Measurements from ENCODE around the gene ITSN2. TPM values are rescaled to one million over a fixed set of nuclear protein-coding genes. Genes with fewer than 3 reads are reported as not detected.

ITSN2 gene
- total RNA-seq, 1 experiment from 2014 or later = 21.9 TPM

GRCh38 chr2:24158131-24158530 lies 202.2 kb downstream of the ITSN2 start:
- H3K27me3 ChIP-seq (ENCODE audit: low read length) = no peaks in the 10 kb centered on the region
- H3K9ac ChIP-seq (ENCODE audit: low read length) = no peak overlapping the region
- CTCF ChIA-PET = no interaction called here
- no peak overlapping the region for H3K27ac ChIP-seq (ENCODE audit: low read length)
- intact Hi-C loops (cut with micrococcal nuclease) = no loop called here
- ATAC-seq (no peak), DNase-seq (no peak)
- no peaks in the 10 kb centered on the region for H4K20me1 ChIP-seq (ENCODE audit: low read length)
- no peak overlapping the region for H2AFZ ChIP-seq (ENCODE audit: low read length)
- BruUV-seq (replicated peaks) = no TSS peak
- POLR2A ChIA-PET (ENCODE audit: unreplicated experiment) = no interaction called here
- H3K79me2 ChIP-seq (ENCODE audit: low read length) = no peaks in the 10 kb centered on the region
- H3K4me3 ChIP-seq (ENCODE audit: low read length) = no peak overlapping the region
- no peaks in the 10 kb centered on the region for H3K9me2 ChIP-seq (replicated peaks; ENCODE audit: low read length)
- H3K4me2 ChIP-seq (ENCODE audit: low read length) = no peak overlapping the region
- no peaks in the 10 kb centered on the region for H3K36me3 ChIP-seq (ENCODE audit: low read depth, low read length)
- no peaks in the 10 kb centered on the region for H3K4me1 ChIP-seq (ENCODE audit: insufficient read depth, low read length)
- H3F3A ChIP-seq (ENCODE audit: low read length, unreplicated experiment) = no peaks in the 10 kb centered on the region
- 0 out of 2 replicates have a peak, but pooled peaks cover 5% of the 10 kb centered on the region for H3K9me3 ChIP-seq (ENCODE audit: low read length)
- no peak for TF ChIP-seq CTCF (conservative IDR thresholded peaks at IDR 0.05; ENCODE audit: low read depth, low read length)
- TF ChIP-seq EZH2phosphoT487 (IDR thresholded peaks at IDR 0.05; ENCODE audit: borderline replicate concordance, low read length) = no peak

GRCh38 chr2:24153478-24153877 lies 206.9 kb downstream of the ITSN2 start:
- no peaks in the 10 kb centered on the region for H4K20me1 ChIP-seq (ENCODE audit: low read length)
- no peaks in the 10 kb centered on the region for H3K9me2 ChIP-seq (replicated peaks; ENCODE audit: low read length)
- no peak for DNase-seq
- no peak overlapping the region for H3K27ac ChIP-seq (ENCODE audit: low read length)
- no peaks in the 10 kb centered on the region for H3K9me3 ChIP-seq (ENCODE audit: low read length)
- ChIA-PET CTCF (no interaction called here), POLR2A (ENCODE audit: unreplicated experiment) (no interaction called here)
- H3K27me3 ChIP-seq (ENCODE audit: low read length) = no peaks in the 10 kb centered on the region
- no peak overlapping the region for H3K9ac ChIP-seq (ENCODE audit: low read length)
- no peak for TF ChIP-seq EZH2phosphoT487 (IDR thresholded peaks at IDR 0.05; ENCODE audit: borderline replicate concordance, low read length)
- TF ChIP-seq CTCF (conservative IDR thresholded peaks at IDR 0.05; ENCODE audit: low read depth, low read length) = no peak
- no peak for TF ChIP-seq EZH2 (IDR thresholded peaks at IDR 0.05; ENCODE audit: low read length, unreplicated experiment)
- no peaks in the 10 kb centered on the region for H3K36me3 ChIP-seq (ENCODE audit: low read depth, low read length)
- no peaks in the 10 kb centered on the region for H3F3A ChIP-seq (ENCODE audit: low read length, unreplicated experiment)
- intact Hi-C loops (cut with micrococcal nuclease) = no loop called here
- H3K4me3 ChIP-seq (ENCODE audit: low read length) = no peak overlapping the region
- no peaks in the 10 kb centered on the region for H3K4me1 ChIP-seq (ENCODE audit: insufficient read depth, low read length)
- H3K4me2 ChIP-seq (ENCODE audit: low read length) = no peak overlapping the region
- no peak for ATAC-seq
- BruUV-seq (replicated peaks) = no TSS peak
- no peaks in the 10 kb centered on the region for H3K79me2 ChIP-seq (ENCODE audit: low read length)
- H2AFZ ChIP-seq (ENCODE audit: low read length) = no peak overlapping the region

Other genes starting within 250 kb of the ITSN2 start
- 0.44 and 2.3 TPM in 2 replicates for gene PFN4, start 237.2 kb downstream of the ITSN2 start, total RNA-seq (2014; rRNA removed)
- 4.5 and 8.8 TPM in 2 replicates for gene FAM228B, start 237.1 kb downstream of the ITSN2 start, total RNA-seq (2014; rRNA removed)
- not detected in 2 replicates for gene FAM228A, start 185.5 kb downstream of the ITSN2 start, total RNA-seq (2014; rRNA removed)
- 7.5 and 8.2 TPM in 2 replicates for gene NCOA1, start 130.7 kb upstream of the ITSN2 start, total RNA-seq (2014; rRNA removed)